SK-N-SH treated with all-trans-retinoic acid at 6 μM for 48 hours (cell line): ENCODE data around the gene LPIN1.

ENCODE experiments used
- ESRRG ChIP-seq: fragments of 250-450 bp; sonication (Bioruptor Pico); IDR thresholded peaks from 2 replicates; pipeline ENCODE4 v1.6.1; 2021; ENCODE audit warnings: mild to moderate bottlenecking
- TSHZ2 ChIP-seq: fragments of 250-450 bp; sonication (Bioruptor Pico); IDR thresholded peaks from 2 replicates; pipeline ENCODE4 v1.5.0; 2020; ENCODE audit warnings: mild to moderate bottlenecking, moderate library complexity
- ZFP3 ChIP-seq: fragments of 250-450 bp; sonication (Bioruptor Pico); IDR thresholded peaks from 2 replicates; pipeline ENCODE4 v1.5.0; 2020; ENCODE audit warnings: mild to moderate bottlenecking, moderate library complexity

LPIN1 gene

GRCh38 chr2:11876889-11877288, 130.5 kb downstream of the LPIN1 start (continued):
- no peak for TF ChIP-seq TSHZ2
- no peak for TF ChIP-seq ZFP3 (CRISPR knock-in tag)
- no peak for TF ChIP-seq ESRRG (CRISPR knock-in tag)
